Left ventricle myocardium inferior (tissue), 1 donor: ENCODE results near the gene HDAC4. TPM values are rescaled to one million over a fixed set of nuclear protein-coding genes. Genes with fewer than 3 reads are reported as not detected.

Source experiments
- DNase-seq: peaks from one replicate; pipeline ENCODE4 v3.0.0-alpha.2; 2020
- H3K27ac ChIP-seq: fragments of 200-600 bp; replicated peaks from 2 replicates; pipeline ENCODE4 v1.8.0; 2021
- H3K27me3 ChIP-seq: fragments of 200-600 bp; 2 replicates; pipeline ENCODE4 v1.8.0; 2021; ENCODE audit warnings: low read depth
- H3K36me3 ChIP-seq: fragments of 200-600 bp; 2 replicates; pipeline ENCODE4 v1.8.0; 2021
- H3K4me1 ChIP-seq: fragments of 200-600 bp; 2 replicates; pipeline ENCODE4 v1.8.0; 2021
- H3K4me3 ChIP-seq: fragments of 200-600 bp; 2 replicates; pipeline ENCODE4 v1.8.0; 2021; ENCODE audit warnings: mild to moderate bottlenecking, moderate library complexity
- H3K9me3 ChIP-seq: fragments of 200-600 bp; replicated peaks from 2 replicates; pipeline ENCODE4 v1.8.0; 2021
- intact Hi-C: fragments of 100-400 bp; cut with micrococcal nuclease; formaldehyde crosslinking; loops from one replicate; pipeline ENCODE4 v1.11.0; 2022
- total RNA-seq: library from RNA; stranded (reverse); fragmentation: NEBNext Ultra II Directional; extraction: Animal tissue kit (Norgen Biotek cat#: 25700); gene quantifications from one replicate; pipeline ENCODE4 v1.2.1, GENCODE V29; 2021
- TF ChIP-seq, protein P1 (sequence below): fragments of 200-600 bp; IDR thresholded peaks from 2 replicates; pipeline ENCODE4 v1.8.0; 2021; ENCODE audit warnings: antibody characterized with exemption, mild to moderate bottlenecking, borderline replicate concordance
- donor health status: DM: no; HTN: yes; CAD: no; lungs with severe emphysema.

HDAC4 gene
- total RNA-seq, 1 donor from 2014 or later, result 23.9 TPM

DNA sequence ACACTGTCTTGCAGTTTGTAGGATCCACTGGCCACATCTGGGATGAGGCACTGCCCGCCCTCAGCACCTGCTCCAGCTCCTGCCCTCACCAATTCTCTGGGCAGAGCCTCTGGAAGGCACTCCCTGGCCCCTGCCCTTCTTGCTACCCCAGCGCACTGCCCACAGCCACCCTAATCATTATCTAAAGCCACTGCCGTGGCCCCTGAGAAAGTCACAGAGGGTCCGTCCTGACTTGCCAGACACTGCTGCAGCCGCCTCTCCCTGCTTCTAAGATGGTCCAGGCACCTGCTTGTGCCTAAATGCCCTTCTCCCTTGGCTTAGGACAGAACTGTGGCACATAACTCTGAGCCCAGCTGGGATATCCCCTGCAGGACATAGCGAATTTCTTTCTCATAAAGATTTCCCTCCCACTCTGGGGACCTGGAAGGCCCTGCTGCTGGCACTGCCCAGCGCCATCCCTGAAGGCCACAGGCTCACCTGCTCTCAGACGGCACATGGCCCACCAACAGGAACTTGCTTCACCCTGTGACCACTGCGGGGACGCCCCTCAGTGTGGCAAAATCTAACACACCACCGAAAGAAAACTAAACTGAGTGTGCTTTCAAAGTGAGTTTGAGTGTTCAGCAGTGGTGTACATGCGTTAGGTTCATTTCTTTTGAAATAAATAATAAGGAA lies 244.9 kb downstream of the HDAC4 start:
- peak; percentile 0 for DNase-seq
- Histone ChIP-seq H3K9me3 (no peaks in the 10 kb centered on the region), H3K4me1 (peaks cover 36% of the 10 kb centered on the region), H3K4me3 (no peak overlapping the region), H3K36me3 (peaks cover 53% of the 10 kb centered on the region), H3K27ac (no peak overlapping the region), H3K27me3 (no peaks in the 10 kb centered on the region)
- TF ChIP-seq, protein P1, sequence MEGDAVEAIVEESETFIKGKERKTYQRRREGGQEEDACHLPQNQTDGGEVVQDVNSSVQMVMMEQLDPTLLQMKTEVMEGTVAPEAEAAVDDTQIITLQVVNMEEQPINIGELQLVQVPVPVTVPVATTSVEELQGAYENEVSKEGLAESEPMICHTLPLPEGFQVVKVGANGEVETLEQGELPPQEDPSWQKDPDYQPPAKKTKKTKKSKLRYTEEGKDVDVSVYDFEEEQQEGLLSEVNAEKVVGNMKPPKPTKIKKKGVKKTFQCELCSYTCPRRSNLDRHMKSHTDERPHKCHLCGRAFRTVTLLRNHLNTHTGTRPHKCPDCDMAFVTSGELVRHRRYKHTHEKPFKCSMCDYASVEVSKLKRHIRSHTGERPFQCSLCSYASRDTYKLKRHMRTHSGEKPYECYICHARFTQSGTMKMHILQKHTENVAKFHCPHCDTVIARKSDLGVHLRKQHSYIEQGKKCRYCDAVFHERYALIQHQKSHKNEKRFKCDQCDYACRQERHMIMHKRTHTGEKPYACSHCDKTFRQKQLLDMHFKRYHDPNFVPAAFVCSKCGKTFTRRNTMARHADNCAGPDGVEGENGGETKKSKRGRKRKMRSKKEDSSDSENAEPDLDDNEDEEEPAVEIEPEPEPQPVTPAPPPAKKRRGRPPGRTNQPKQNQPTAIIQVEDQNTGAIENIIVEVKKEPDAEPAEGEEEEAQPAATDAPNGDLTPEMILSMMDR, result no peak
- intact Hi-C loops, result no loop called here

DNA sequence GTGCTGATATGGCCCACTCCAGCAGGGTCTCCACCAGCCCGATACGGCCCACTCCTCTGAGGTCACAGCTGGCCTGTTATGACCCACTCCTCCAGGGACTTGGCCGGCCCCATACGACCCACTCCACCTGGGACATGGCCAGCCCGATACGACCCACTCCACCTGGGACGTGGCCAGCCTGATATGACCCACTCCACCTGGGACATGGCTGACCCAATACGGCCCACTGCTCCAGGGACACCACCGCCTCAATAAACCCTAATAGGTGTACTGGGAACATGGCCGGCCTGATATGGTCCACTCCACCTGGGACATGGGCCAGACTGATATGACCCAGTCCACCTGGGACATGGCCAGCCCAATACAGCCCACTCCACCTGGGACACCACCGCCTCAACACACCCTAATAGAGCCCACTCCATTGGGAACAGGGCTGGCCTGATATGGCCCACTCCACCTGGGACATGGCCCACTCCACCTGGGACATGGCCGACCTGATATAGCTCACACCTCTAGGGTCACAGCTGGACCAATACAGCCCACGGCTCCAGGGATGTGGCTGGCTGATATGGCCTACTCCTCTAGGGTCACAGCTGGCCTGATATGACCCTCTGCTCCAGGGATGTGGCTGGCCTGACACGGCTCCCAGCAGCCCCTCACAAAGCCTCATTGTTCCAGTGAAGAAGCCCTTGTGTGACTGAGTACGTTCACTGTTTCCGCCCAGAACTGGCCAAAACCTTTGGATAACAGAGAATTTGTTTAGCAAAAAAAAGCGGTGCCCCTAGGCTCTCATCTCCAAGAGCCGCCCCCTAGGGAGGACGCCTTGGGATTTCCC lies 245.6 kb downstream of the HDAC4 start:
- Histone ChIP-seq H3K4me1 (peaks cover 39% of the 10 kb centered on the region), H3K36me3 (peaks cover 46% of the 10 kb centered on the region), H3K27ac (no peak overlapping the region), H3K27me3 (no peaks in the 10 kb centered on the region), H3K9me3 (no peaks in the 10 kb centered on the region), H3K4me3 (no peak overlapping the region)
- TF ChIP-seq, protein P1, result no peak
- peak; percentile 10 for DNase-seq
- intact Hi-C loops, result no loop called here

DNA sequence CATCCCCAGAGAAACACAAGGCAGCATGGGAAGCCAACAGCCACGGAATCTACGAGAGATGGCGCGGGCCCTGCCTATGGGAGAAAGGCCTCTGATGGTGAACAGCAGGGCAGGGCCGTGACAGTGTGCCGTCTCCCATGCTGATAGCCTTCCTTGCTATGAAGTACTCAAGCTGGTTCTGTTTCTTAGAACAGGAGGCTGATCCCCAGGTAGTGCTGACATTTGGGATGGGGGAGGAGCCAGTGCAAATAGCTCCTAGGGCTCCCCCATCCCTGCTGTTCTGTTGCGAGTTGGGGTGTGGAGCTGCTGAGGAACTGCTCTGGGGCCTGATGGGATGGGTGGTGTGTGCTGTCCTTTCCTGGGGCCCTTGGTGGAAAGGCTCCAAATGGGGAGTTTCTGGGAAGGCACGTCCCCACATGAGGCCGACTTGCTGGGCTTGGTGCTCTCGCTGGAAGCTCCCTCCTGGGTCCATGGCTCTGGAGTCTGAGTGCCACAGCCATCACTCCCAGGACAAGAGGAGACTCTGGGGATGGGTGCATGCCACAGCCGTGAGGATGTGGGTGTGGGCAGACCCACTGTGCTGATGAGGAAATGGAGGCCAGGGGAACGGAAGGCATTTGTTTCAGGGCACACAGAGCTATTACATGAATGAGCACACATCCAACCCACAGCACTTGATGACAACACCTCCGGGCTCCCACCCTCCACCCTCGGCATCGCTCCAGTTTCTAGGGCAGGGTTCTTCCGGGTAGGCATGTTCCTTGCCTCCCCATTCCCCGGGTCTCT lies 246.8 kb downstream of the HDAC4 start:
- peak; percentile 5 for DNase-seq
- Histone ChIP-seq H3K36me3 (peaks cover 40% of the 10 kb centered on the region), H3K27ac (no peak overlapping the region), H3K4me1 (peaks cover 39% of the 10 kb centered on the region), H3K9me3 (no peaks in the 10 kb centered on the region), H3K27me3 (no peaks in the 10 kb centered on the region), H3K4me3 (no peak overlapping the region)
- intact Hi-C loops, result no loop called here
- TF ChIP-seq, protein P1, result no peak

DNA sequence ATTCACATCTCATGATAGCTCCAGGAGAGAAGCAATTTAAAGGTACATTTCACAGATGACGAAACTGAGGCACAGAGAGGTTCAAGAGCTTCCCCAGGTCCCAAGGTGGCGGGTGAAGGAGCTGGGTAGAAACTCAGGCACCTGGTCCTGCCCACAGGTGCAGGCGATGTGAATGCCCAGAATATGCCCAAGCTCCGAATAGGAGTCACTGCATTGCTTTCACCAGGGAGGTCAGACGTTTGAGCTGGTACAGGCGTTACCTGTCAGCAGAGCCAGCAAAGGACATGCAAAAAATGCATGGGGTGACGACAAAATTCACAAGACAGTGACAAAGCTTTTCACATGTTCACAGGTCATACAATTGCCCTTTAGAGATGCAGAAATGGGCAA lies 247.9 kb downstream of the HDAC4 start:
- Histone ChIP-seq H3K36me3 (peaks cover 47% of the 10 kb centered on the region), H3K9me3 (no peaks in the 10 kb centered on the region), H3K4me1 (peaks cover 32% of the 10 kb centered on the region), H3K27ac (peak overlapping the region; percentile 67), H3K4me3 (no peak overlapping the region), H3K27me3 (no peaks in the 10 kb centered on the region)
- TF ChIP-seq, protein P1, result no peak
- intact Hi-C loops, result no loop called here
- DNase-seq, result no peak

DNA sequence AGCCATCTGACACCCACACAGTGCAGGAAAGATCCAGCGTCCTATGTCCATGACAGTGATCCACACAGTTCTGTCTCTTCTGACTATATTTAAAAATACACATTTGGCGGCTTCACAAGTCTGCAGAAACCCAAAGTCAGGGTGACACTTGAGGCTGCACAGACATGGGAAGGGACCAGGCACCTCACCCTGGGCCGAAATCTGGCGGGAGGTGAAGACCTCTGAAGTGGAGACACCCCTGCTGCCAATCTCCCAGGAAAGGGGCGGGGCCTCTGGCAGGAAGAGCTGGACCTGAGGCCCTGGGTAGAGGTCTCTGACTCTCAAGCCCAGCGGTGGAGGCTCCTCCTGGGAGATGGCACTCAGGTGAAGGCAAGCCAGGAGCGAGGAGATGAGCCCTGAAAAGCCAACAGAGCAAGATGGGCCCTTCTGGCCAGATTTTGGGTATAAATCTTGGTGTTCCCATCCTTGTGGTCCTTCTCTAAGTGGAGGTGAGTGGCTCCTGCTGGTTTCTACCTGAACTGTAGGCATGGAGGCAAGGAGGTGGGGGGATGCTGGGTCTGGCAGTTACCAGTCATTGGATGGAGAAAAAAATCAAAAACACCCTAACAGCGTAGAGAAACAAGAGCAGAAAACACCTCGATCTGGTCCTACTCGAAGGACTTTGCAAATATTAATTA lies 248.4 kb downstream of the HDAC4 start:
- Histone ChIP-seq H3K36me3 (peaks cover 52% of the 10 kb centered on the region), H3K4me1 (peaks cover 27% of the 10 kb centered on the region), H3K27me3 (no peaks in the 10 kb centered on the region), H3K27ac (peak overlapping the region; percentile 67), H3K9me3 (no peaks in the 10 kb centered on the region), H3K4me3 (no peak overlapping the region)
- peak; percentile 24 for DNase-seq
- TF ChIP-seq, protein P1, result no peak
- intact Hi-C loops, result no loop called here
